NCI-H128 (cell line): Measurements from ENCODE around the gene IL20.
"Not testable (repeated sequence)": the region's sequence is repeated elsewhere in the genome, so short reads cannot be mapped to it uniquely, and the experiment has no call there.

Source experiments
- DNase-seq: peaks from one replicate; lab custom pipeline; 2025; ENCODE audit not compliant: unreplicated experiment; lab: John Stamatoyannopoulos, UW

IL20 gene

GRCh38 chr1:206842854-206843253, 22.6 kb upstream of the IL20 start:
- DNase-seq = no peak

- no peak for DNase-seq
These were observed 21.8 kb upstream of the IL20 start for GRCh38 chr1:206843626-206844025.

GRCh38 chr1:206846487-206846886, 18.9 kb upstream of the IL20 start:
- no peak for DNase-seq

- no peak for DNase-seq
These were observed 18.0 kb upstream of the IL20 start for GRCh38 chr1:206847337-206847834.

- no peak for DNase-seq
These were observed 17.5 kb upstream of the IL20 start for GRCh38 chr1:206847946-206848345.

GRCh38 chr1:206850401-206850800, 15.0 kb upstream of the IL20 start:
- DNase-seq = no peak

GRCh38 chr1:206851341-206852010, 13.9 kb upstream of the IL20 start:
- no peak for DNase-seq

GRCh38 chr1:206852662-206853061, 12.8 kb upstream of the IL20 start:
- not testable (repeated sequence) for DNase-seq

- not testable (repeated sequence) for DNase-seq
These were observed 11.7 kb upstream of the IL20 start for GRCh38 chr1:206853696-206854095.

GRCh38 chr1:206854401-206855129, 10.9 kb upstream of the IL20 start:
- DNase-seq = no peak

- DNase-seq = no peak
These were observed 9.6 kb upstream of the IL20 start for GRCh38 chr1:206855859-206856258.

- DNase-seq = no peak
These were observed 8.6 kb upstream of the IL20 start for GRCh38 chr1:206856674-206857464.

GRCh38 chr1:206859082-206859521, 6.3 kb upstream of the IL20 start:
- DNase-seq = no peak

GRCh38 chr1:206860165-206860564, 5.3 kb upstream of the IL20 start:
- DNase-seq = no peak

GRCh38 chr1:206863266-206863665, 2.2 kb upstream of the IL20 start:
- DNase-seq = no peak

- DNase-seq = no peak
These were observed 639 bp downstream of the IL20 start for GRCh38 chr1:206866062-206866461.

- DNase-seq = no peak
These were observed 1.8 kb downstream of the IL20 start for GRCh38 chr1:206867239-206867638.

- DNase-seq = no peak
These were observed 2.3 kb downstream of the IL20 start for GRCh38 chr1:206867716-206868115.

GRCh38 chr1:206868264-206868663, 2.8 kb downstream of the IL20 start:
- DNase-seq = no peak

GRCh38 chr1:206872139-206872538, 6.7 kb downstream of the IL20 start:
- no peak for DNase-seq

- DNase-seq = no peak
These were observed 8.3 kb downstream of the IL20 start for GRCh38 chr1:206873603-206874188.
